ENCODE results near the gene LZTR1.
"Not testable (repeated sequence)": the region's sequence is repeated elsewhere in the genome, so short reads cannot be mapped to it uniquely, and the experiment has no call there.

Gene LZTR1

DNA sequence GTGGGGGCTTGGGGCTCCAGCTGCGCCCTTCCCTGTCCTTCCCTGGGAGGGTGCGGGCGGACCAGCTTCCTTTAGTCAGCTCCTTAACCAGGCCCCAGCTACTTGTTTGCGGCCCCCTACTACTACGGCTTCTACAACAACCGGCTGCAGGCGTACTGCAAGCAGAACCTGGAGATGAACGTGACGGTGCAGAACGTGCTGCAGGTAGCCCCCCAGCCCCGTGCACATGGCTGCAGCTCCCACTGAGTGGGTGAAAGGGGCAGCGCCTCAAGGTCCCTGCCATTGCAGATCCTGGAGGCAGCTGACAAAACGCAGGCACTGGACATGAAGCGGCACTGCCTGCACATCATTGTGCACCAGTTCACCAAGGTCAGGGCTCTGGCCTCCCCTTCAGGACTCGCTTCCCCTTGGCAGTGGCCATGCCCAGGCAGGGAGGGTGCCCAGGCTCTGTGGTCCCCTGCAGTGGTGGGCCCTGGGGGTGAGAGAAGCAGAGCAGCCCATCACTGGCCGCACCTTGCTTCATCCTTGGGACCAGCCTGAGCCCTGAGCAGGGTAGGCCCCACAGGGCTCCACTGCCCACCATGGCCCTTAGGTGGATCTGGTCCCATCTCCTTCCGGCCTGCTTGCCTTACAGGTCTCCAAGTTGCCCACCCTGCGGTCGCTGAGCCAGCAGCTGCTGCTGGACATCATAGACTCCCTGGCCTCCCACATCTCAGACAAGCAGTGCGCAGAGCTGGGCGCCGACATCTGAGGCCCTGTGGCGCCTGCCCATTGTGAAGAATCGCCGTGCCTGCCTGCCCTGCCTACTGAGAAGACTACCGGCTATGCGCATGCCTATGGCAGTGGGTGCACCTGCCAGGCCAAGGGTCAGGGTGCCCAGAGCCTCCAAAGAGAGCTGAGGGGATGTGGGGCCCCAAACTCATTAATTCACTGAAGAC is 14.8 kb downstream of the LZTR1 start:
- DNase-seq (ENCODE audit: low read depth in 2 of 2), result no peak

DNA sequence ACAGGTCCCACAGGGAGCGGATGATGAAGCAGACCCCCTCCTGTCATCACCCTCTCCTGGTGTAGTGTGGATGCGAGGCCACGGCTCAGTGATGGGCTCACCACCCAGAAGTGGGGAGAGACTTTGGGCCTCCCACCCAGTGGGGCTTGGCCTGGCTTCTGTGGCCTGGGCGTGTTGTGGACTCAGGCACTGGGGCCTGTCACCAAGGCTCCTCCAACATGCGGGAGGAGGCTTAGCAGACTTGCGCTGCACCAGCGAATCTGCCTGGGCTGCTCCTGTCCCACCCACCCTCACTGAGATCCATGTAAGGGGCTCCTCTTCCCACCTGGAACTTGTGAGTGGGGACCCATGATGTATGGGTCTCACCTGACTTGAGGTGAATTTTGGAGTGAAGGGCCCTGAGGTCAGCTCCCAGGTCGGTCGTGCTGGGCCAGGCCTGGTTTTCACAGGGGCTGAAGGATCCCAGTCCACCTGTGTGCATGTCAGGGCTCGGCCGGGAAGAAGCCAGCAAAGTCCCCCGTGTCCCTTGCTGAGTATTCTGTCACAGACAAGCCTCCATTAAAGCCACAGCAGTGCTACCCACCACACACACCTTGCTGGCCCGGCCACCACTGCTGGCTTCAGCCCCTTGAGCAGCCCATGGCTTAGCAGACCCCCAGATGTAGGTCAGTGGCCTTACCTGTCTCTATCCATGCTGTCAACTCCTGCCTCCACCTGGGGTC is 15.6 kb downstream of the LZTR1 start:
- no peak for DNase-seq (ENCODE audit: low read depth in 2 of 2)

DNA sequence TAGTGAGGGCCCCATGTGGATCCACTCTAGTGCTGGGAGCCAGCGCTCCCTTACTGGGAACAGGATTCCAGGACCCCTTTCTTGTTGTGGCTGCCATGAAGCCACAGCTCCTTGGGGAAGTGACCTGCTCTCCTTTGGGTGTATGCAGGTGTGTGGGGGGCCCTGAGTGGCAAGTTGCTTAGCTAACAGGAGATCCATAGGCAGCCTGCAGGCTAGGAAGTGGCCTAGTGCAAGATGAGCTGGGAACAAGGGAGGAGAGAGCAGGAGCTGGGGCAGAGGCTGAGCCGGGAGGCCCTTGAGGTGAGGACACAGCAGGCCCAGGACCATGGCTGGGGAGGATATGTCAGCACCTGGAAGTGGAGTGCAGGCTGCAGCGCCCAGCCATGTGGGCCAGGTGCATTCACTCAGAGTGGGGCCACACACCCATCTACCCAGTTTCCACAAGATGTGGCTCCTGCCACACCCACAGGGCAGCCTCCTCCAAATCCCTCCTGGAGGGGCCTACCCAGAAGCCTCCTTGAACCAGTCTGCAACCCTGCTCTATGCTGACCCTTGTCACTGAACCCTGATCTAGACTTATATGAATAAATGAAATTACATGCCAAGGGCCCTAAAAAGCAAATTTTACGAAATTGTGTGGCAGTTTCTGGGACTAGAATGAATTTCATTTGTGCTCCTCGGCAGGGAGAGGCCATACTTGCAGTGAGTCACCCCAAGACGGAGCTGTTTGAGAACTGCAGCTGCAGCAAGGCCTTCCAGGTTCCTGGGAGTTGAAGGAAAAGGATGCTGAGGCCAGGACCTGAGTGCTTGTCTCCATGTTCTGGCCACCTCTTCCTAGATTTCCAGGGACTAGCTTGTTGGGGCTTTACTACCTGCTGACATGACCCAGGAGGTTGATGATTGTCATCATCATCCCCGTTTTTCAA is 16.6 kb downstream of the LZTR1 start:
- DNase-seq (ENCODE audit: low read depth in 2 of 2), result no peak

DNA sequence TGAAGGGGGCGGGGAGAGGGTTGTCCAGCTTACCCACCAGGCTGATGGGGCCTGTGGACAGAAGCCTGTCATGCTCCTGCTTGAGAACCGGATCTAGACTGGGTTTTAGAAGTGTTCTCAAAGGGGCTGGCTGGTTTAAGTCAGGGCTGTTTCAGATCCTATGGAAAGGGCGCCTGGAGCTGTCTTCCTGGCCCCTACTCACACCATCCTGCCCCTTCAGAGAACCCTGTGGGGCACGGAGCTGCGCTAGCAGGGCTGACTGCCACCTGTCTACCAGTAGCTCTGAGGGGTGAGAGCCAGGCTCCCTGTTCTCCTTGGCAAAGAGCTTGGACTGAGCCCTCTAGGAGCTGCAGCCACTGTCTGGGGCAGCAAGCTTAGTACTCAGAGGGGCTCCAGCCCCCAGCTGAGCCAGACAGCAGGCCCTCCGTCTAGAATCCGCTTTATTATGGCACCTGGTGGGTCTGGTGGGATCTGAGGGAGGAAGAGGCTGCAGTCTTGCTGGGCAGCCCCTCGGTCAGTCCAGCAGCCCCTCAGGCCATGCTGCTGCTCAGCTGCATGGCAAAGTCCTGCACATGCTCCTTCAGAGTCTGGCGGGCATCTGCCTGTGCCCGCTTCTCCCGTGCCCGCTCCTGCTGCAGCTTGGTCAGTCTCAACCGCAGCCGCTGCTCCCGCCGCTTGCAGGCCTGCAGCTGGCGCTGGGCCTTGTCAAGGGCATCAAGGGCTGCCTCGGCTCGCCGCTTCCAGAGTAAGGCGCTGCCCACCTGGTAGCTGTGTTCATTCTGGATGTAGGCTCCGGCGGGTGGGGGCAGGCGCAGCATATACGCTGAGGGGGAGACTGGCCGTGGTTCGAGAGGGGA is 17.5 kb downstream of the LZTR1 start:
- no peak for DNase-seq (ENCODE audit: low read depth in 2 of 2)

DNA sequence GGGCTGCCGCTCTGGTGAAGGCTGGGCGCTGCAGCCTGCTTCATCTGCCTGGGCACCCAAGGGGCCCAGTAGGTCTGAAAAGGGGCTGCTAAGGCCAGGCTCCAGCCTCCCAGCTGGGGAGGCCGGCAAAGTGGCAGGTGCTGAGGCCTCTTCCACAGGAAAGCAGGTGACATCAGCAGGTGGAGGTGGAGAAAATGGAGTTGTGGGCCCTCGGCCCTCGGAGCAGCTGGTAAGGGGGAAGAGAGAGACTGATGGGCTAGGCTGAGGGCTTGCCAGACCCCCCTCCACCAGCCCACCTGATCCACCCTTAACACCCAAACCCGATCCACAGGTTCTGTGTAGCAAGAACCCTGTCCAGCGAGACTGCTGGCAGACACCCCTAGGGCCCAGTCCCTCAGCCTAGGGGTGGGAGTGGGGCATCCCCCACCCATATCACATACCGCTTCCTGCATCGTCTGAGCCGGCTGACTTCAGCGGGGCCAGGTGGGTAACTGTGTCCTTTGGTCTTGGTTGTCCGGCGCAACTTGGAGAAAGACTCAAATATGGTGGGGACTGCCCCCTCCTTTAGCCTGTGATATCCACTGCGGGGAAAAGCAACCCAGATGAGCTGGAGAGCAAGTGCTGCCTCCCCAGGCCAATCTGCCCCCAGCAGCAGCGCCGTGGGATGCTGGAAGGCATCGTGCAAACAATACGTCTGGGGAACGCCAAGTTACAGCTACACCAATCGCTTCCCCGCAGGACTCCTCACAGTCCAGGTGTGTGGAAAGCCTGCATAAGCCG is 18.3 kb downstream of the LZTR1 start:
- DNase-seq (ENCODE audit: low read depth in 2 of 2), result no peak

DNA sequence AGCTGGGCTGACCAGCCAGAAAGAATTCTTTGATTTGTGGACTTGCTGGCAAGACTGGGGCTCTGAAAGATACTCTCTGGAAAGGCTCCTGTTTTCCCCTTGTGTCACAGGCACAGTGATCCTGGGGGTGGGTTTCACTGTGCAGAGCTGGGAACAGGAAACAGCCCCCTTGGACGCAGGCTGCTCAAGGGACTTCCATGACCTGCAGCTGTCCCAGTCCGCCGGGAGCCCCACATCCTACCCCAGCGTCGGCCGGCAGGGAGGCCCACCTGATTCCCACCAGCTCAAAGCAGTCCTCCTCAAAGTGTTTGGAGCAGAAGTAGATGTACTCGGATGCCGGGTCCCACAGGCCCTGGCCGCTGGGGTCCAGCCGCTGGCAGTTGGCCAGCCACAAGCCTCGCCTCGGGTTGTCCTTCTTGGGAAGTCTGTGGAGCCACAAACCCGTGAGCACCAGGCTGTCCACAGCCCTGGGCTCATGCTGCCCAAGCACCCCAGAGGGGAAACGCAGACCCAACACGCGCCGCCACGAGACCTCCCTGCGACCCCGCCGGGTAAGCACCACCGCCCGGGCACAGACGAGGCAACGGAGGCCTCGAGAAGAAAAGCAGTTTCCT is 19.0 kb downstream of the LZTR1 start:
- DNase-seq (ENCODE audit: low read depth in 2 of 2), result no peak

DNA sequence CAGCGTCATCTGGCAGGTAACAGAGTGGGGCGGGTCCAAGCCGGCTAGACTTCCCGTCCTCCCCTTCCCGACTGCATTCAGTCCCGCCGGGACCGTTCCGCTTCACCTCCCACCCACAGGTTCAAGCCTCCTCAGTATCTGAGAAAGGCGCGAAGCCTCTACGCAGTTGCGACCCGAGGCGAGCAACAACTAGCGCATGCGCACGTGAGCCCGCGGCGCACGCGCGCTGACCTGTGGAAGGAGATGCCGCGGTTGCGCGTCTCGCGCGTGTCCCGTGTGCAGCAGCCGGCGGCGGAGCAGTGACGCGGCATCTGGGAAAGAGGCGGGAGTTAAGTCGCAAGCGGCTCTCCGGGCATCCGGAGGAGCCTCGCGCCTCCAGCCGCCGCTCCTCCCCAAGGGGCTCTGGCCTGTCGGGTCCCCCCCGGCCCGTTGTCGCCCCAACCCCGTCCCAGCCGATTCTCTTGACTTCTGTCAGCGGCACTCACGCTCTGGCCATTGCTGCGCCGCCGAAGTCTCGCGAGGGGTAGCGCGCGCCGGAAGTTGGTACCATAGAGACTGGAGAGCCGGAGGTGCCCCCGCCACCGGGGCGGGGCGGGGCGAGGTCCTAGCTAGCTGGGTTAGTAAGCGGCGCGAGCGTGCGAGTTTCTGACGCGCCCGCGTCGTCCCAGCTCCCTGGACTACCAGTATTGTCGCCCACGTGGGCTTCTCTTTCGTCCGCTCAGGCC is 19.7 kb downstream of the LZTR1 start, which contains the start of gene THAP7:
TSS of gene THAP7 (minus strand) at position 518 of the 725 bp plus-strand sequence. CDS start at position 311, 207 bp downstream.
- DNase-seq (ENCODE audit: low read depth in 2 of 2), result peak; percentile 92 to 93

DNA sequence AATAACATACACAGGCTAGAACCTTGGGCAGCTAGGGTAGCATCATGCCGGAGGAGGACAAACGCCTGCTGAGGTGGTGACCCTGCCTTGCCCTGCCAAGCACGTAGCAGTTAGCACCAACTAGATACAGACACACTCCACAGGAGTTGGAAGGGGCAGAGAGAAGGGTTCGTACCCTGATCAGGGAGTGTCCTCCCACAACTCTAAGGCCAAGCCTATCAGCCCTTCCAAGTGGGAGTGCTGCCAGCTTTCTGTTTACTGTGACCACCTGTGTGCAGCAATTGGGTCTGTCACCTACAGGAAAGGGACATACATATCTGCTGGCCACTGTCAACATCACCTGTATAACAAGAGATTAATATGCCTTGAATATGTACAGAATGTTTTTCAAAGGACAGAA is 21.7 kb downstream of the LZTR1 start:
- no peak for DNase-seq (ENCODE audit: low read depth in 2 of 2)

DNA sequence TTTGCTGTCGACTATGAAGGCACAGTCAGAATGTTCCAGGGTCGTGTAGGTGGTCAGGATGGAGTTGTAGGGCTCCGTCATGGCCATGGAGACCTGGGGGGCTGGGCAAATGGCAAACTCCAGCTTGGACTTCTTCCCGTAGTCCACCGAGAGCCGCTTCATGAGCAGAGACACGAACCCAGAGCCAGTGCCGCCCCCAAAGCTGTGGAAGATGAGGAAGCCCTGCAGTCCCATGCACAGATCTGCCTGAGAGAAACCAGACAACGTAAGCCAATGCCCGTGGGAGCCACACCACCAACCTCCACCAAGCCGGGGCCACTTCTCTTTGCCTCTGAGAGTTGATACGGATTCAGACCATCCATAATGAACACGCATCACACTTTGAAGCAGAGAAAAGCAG is 27.1 kb downstream of the LZTR1 start:
- not testable (repeated sequence) for DNase-seq (ENCODE audit: low read depth in 2 of 2)

DNA sequence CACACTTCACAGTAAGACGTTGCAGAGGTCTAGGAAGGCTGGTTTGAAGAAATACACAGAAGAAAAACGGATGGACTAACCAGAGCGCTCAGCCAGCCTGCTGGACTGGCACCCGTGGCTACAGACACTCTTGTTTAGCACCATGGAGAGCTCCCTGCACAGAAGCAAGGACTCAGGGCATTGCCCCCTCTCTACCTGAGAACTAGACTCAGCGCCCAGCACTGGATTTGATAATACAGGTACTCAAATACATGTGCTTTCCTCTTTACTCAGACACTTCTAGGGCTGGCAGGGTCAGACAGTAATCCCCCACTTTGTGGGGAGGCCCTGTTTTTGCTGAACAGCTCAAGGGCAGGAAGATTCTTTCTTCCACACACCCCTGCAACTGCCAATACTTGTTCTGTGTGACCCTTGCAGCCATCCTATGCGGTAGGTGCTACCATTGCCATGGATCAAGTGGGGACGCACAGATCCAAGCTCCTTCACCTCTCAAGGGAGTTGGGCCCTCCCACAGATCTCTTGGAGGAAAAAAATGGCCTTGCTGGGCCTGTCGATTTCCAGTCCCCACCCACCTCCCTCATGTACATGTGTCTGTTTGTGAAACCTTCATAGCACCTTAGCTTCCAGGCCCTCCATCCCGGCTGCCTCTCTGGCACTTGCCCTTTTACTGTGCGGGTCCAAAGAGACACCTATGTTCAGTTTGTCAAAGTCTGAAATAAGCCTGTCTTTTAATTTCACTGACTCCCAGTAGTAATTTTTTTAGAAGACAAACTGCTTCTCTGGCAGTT is 27.7 kb downstream of the LZTR1 start:
- DNase-seq (ENCODE audit: low read depth in 2 of 2), result no peak

DNA sequence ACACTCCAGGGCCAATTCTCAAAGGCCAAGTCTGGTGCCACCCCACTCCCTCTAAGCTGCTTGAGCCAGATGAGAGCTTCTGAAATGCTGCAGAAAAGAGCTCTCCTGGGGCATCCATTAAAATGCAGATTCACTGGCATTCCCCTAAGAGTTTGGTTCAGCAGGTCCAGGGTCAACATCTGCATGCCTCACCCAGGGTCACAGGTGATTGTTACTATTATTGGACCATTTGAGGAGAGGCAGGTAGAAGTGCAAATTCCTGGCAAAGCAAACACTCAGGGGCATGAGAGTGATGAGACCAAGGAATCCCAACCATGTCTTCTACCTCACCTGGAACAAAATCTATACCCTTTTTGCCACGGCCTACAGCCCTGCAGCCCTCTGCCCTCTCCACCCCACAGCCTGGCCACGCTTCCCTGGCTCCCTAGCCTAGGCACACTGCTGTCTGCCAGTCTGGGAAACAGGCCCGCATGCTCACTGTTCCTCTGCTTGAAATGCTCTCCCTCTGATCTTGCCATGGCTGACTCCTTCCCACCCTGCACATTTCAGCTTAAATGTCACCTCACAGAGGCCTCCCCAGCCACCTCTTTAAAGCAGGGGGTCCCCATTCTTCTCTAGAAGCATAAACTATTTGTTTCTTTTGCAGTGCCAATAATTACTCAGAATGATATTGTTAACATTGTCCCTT is 28.5 kb downstream of the LZTR1 start:
- DNase-seq (ENCODE audit: low read depth in 2 of 2), result no peak

DNA sequence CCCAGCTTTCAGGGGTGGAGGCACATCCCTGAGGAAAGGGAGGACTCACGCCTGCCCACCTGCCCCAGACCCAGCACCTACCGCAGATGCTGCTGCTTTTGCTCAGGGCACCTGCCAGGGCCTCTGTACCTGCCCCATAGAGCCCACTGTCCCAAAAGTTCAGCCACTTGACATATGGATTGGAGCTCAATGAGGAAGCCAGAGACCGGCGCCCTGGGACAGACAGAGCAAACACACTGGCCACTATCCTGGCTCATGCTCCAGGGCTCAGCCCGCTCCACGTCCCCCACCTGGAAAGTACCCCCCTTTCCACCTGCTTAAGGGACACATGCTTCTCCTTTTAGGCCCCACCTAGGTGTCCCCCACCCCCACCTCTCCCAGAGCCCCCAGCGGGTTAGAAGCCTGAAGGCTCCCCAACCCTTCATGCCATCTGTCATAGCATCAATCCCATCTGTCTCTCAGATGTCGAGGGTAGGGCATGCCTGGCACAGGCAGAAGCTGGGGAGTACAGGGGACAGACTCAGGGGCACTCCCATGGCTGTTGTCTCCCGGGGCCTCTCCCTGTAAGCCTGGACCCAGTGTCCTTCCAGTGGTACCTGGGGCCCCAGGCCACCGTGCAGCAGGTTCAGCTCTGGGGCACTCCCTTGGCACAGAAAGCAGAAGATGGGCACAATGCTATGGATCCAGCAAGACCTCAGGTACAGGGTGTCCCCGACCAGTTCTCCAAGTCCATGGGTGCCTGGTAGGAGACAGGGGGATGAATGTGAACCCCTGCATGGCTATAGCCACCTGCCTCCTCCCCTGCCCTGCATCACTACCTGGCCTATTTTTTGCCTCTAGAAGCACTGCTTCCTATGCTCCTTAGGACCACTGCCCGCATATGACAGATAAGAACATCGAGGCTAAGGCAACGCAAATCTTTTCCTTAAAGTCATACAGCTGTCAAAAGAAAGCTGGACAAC is 30.6 kb downstream of the LZTR1 start:
- DNase-seq (ENCODE audit: low read depth in 2 of 2), result no peak

DNA sequence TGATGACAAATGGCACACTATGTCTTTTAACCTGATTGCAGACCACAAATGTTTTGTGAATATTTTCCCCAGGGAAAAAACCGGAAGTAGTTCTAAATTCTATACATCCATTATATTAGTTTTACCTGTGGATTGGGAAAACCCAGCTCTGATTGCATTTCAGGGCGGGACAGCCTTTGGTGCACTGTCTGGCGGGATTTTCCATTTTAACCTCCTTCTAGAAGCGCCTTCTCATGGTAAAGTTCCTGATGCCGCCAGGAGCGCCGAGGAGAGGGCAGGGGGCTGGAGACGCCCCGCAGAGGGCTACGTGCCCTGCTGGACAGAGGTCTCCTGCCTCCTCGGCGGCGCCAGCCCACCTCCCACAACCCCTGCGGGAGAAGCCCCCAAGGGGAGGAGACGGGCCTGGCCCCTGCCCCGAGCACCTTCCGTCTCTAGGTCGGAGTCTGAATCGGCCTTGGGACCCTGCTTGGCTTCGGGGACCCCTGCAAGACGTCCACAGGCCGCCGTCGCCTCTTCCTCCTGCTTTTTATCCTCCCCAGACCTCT is 31.6 kb downstream of the LZTR1 start:
- no peak for DNase-seq (ENCODE audit: low read depth in 2 of 2)

DNA sequence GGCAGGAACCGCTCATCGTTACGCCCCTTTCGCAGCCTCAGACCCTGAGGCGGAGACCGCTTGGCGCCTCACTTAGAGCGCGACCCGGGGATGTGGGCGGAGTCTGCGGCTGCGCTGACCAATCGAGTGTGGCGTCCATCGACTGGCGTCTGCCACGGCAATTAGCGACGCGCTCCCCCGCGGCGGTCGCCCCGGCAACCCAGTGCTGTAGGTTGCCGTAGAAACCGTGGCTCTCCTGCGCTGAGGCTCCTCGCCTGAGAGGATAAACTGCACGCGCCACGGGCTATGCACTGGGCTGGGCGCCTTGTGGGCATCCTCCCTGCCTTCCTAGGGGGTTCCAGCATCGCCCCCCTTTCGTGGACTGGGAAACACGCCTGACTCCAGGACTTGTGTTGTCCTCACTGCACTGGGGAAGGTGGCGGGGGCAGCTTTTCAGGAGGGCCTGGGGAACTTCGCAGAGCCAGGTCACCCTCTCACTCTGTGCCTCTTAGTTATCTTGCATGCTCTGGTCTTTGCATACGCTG is 32.2 kb downstream of the LZTR1 start:
- peak; percentile 46 to 52 for DNase-seq (ENCODE audit: low read depth in 2 of 2)

DNA sequence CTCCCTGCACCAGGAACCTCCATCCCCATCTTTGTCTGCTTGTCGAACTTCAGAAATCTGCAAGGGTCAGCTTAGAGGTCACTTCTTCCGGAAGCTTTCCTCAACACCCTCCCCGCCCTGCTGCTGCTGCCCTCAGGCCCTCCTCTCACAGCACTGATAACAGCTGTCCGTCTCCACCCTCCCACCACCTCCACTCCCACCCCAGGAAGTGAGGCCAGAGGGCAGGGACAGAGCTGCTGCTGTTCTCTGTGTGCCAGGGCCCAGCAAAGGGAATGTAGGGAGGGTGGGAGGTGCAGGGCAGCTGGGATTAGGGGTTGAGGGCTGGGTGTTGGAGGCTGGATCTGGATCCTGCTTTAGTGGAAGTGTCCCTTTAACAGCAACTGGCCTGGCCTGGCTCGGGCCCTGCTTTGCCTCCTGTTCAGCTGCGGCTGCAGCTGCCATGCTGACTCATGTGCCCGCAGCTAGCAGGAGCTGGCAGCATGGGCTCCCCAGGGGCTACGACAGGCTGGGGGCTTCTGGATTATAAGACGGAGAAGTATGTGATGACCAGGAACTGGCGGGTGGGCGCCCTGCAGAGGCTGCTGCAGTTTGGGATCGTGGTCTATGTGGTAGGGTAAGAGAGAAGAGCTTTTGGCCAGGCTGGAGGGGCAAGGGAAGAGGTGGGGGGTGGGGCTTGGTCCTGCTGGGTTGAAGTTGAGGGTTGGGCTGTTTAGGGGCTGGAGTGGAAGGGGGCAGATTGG is 32.8 kb downstream of the LZTR1 start, which contains the start of gene P2RX6:
TSS of gene P2RX6 (plus strand) at position 440 of the 740 bp plus-strand sequence. CDS start at position 450, 10 bp downstream.
- DNase-seq (ENCODE audit: low read depth in 2 of 2), result no peak

All from stimulated activated CD4-positive, alpha-beta T cell treated with anti-CD3 and anti-CD28 coated beads, Interleukin-1b, Interleukin-23, amount 100 ng/mL, for 1 hour (primary cell).